Myometrial cell (primary cell): ENCODE data around the gene ZNF155. TPM values are rescaled to one million over a fixed set of nuclear protein-coding genes. Genes with fewer than 3 reads are reported as not detected.

Source experiments
- total RNA-seq: library from RNA; depleted of rRNA; stranded (reverse); fragments of >200 nt; gene quantifications from 2 replicates; pipeline ENCODE4 v1.2.3, GENCODE V29; 2015

ZNF155 gene
- 2.0 and 8.0 TPM in 2 replicates for total RNA-seq

GRCh38 chr19:43983912-43984686 is at the start of gene ZNF155:
Gene ZNF155, plus strand, starts transcription at chr19:43984188. Its CDS starts 4,356 bp downstream, at chr19:43988544.

GRCh38 chr19:43934985-43935708 is 48.8 kb upstream of the ZNF155 start, which contains the start of gene ZNF45:
Gene ZNF45, minus strand, starts transcription at chr19:43935282. Its CDS starts 13,097 bp downstream, at chr19:43922185.

GRCh38 chr19:43950834-43951645 is 32.9 kb upstream of the ZNF155 start, which contains the start of gene ZNF221:
Gene ZNF221, plus strand, starts transcription at chr19:43951228. Its CDS starts 11,499 bp downstream, at chr19:43962727.

DNA sequence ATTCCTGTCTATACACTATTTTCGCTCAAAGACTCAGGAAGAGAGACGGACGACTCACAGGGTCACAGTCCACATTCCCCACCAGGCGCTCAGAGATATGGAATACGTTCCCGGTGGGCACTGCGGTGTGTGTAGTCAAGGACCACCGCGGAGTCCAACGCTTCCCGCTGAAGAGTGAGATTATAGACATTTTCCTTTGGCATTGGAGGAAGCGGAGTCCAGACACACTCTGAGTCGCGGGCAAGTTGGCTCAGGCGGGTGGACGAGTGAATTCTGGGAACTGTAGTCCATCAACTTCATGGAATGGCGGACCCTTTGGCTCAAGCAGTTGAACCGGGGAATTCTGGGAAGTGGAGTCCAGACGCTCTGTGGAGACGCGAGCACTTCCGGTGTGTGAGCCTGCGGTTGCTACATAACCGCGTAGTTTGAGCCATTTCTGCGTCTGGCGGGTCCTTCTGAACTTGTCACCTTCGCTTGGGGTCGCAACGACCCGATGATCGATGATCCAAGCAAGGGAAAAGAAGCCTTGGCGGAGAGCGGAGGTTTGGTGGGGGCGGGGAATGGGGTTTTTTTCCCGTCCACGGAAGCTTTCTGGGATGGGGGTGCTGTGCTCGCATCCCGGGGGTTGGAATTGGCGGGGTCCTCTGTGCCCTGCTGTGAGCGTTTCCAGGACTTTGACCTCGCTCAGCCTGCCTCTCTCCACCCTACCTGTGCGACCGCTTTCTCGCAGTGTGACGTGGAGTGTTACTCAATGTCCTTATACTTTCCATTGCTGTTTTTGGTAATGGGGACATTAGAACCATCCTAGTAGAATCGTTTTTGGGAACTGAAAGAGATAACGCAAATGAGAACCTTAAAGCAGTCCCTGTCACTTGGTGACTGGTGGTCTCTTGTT is 18.8 kb downstream of the ZNF155 start, which contains the start of gene ZNF230:
Gene ZNF230, plus strand, starts transcription at position 392 of the 895 bp plus-strand sequence. CDS start 4,122 bp downstream, outside the sequence.

GRCh38 chr19:44025217-44025936 is 41.4 kb downstream of the ZNF155 start, which contains the start of gene ZNF222:
Gene ZNF222, plus strand, starts transcription at chr19:44025379. Its CDS starts 58 bp downstream, at chr19:44025437.

Other genes starting within 250 kb of the ZNF155 start
- 10.6 and 12.4 TPM in 2 replicates for gene SMG9, start 229.2 kb upstream of the ZNF155 start, total RNA-seq
- gene KCNN4, start 203.2 kb upstream of the ZNF155 start, total RNA-seq, result 0.89 and 1.7 TPM in 2 replicates
- gene LYPD5, start 181.7 kb upstream of the ZNF155 start, total RNA-seq, result not detected in 2 replicates
- gene ZNF283, start 156.9 kb upstream of the ZNF155 start, total RNA-seq, result 0.86 and 10.6 TPM in 2 replicates
- 1.2 and 2.0 TPM in 2 replicates for gene ZNF404, start 100.2 kb upstream of the ZNF155 start, total RNA-seq
- gene ZNF45, start 48.9 kb upstream of the ZNF155 start, total RNA-seq, result 5.8 and 6.4 TPM in 2 replicates
- gene ZNF221, start 33.0 kb upstream of the ZNF155 start, total RNA-seq, result 1.2 and 2.3 TPM in 2 replicates
- gene ZNF230, start 18.8 kb downstream of the ZNF155 start, total RNA-seq, result 0.58 and 1.9 TPM in 2 replicates
- gene ZNF222, start 41.2 kb downstream of the ZNF155 start, total RNA-seq, result 1.2 and 5.2 TPM in 2 replicates
- 2.6 and 5.1 TPM in 2 replicates for gene ZNF223, start 67.8 kb downstream of the ZNF155 start, total RNA-seq
- gene ZNF284, start 88.0 kb downstream of the ZNF155 start, total RNA-seq, result 1.4 and 1.6 TPM in 2 replicates
- gene ZNF224, start 110.2 kb downstream of the ZNF155 start, total RNA-seq, result 3.2 and 6.0 TPM in 2 replicates
- 4.6 and 7.5 TPM in 2 replicates for gene ZNF225, start 129.2 kb downstream of the ZNF155 start, total RNA-seq
- gene ZNF234, start 157.4 kb downstream of the ZNF155 start, total RNA-seq, result 1.9 and 2.3 TPM in 2 replicates
- gene ZNF226, start 180.9 kb downstream of the ZNF155 start, total RNA-seq, result 17.6 and 27.6 TPM in 2 replicates
- 4.3 and 5.1 TPM in 2 replicates for gene ZNF227, start 228.3 kb downstream of the ZNF155 start, total RNA-seq